HG03280 (cell line): ENCODE results near the gene UBALD2.
"Not testable (repeated sequence)": the region's sequence is repeated elsewhere in the genome, so short reads cannot be mapped to it uniquely, and the experiment has no call there.

Experiments used
- ATAC-seq: cut with Tn5 transposase; IDR thresholded peaks from one replicate; pipeline ENCODE4 v1.9.1; 2021; ENCODE audit warnings: mild to moderate bottlenecking, moderate library complexity; ENCODE audit not compliant: unreplicated experiment

UBALD2 gene

DNA sequence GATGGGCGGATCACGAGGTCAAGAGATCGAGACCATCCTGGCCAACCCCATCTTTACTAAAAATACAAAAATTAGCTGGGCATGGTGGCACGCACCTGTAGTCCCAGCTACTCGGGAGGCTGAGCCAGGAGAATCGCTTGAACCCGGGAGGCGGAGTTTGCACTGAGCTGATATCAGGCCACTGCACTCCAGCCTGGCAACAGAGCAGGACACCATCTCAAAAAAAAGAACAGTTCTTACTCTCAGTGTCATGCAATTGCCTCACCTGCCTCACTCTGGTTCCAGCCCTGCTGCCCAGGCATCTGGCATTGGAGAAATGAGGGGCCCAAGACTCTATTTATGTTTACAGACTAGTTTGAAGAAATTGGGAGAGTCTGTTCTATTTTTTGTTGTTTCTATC lies 20.4 kb upstream of the UBALD2 start:
- ATAC-seq, result not testable (repeated sequence)

DNA sequence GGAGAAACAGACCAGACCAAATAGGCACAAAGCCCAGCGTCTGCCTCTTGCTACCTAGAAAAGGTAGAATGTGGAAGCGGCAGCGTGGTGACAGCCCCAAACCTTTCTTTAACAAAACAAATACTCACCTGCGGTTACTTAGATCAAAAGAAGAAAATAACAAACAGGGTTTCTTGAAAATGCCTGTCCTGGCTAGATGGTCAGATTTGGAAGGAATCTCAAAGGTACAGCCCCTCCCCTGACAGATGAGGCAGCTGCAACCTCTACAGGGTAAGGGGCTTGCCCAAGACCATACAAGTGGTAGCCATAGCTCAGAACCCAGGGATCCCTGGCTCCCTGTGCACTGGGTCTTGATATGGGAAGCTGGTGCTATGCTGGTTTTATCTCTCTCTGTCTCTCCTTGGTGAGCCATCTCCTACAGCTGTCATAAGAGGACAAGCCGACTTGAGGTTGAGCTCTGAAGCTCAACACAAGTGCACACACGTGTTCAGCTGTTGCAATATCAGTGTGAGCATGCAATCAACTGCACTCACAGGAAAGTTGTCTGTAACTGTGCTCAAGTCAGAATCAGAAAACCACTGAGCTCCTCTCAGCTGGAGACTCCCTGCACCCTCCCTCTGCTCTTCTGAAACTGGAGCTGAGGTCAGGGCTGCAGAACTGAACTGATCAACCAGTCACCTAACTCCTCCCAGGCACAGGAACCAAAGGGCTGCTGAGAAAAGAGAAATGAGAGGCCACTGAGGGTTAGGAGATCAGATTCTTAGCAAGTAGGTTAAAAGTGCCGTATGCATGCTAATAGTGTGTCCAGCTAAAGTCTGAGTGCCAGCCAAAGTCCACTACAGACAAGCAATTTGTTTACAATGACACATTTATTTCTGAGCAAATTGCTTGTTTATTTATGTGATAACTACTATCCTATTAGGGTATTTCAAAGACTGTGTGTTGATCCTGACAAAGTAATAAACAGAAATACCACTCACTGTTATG lies 18.8 kb upstream of the UBALD2 start:
- ATAC-seq, result peak; percentile 91

DNA sequence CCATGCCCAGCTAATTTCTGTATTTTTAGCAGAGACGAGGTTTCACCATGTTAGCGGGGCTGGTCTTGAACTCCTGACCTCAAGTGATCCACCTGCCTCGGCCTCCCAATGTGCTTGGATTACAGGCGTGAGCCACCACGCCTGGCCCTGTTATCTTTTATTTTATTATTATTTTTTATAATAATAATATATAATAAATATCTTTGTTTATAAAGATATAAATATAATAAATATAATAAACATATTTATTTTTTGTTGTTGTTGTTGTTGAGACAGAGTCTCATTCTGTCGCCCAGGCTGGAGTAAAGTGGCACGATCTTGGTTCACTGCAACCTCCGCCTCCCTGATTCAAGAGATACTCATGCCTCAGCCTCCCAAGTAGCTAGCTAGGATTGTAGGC lies 17.8 kb upstream of the UBALD2 start:
- ATAC-seq, result no peak

DNA sequence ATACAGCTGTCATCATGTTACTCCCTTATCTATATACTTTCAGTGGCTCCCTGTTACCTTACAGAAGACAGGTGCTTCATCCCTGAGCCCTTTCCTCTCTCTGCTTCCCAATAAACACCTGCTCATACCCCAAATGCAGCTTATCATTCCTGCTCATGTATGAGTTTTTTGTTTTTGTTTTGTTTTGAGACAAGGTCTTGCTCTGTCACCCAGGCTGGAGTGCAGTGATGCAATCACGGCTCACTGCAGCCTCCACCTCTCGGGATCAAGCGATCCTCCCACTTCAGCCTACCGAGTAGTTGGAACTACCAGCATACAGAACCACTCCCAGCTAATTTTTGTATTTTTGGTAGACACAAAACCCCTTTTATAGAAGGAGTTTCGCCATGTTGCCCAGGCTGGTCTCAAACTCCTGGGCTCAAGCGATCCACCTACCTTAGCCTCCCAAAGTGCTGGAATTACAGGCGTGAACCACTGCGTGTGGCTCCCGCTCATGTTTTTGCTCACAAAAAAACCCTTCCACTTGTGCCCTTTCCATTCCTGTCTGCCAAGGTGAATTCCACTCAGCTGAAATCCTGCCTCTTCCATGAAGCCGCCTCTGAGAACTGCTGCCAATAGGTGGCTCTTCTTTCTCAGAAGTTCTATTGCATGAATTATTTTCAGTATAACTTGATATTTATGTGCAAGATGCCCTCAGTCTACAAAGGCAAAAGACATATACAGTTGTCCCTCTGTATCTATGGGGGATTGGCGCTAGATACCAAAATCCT lies 16.9 kb upstream of the UBALD2 start:
- ATAC-seq, result no peak

DNA sequence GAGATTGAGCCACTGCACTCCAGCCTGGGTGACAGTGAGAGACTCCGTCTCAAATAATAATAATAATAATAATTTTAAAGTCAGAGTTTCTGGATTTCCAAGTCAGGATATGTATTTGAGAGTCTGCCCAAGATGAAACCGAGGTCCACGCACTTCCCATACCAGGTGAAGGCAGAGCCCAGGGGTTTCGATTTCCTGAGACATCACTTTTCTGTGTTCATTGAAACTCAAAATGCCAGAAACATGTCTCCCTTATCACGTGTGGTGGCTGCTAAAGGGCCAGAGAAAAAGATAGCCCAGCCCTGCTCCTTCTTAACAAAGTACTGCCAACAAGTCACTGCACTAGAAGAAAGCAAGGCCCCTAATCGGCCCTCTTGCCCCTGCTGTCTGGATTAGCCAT lies 15.0 kb upstream of the UBALD2 start:
- no peak for ATAC-seq

DNA sequence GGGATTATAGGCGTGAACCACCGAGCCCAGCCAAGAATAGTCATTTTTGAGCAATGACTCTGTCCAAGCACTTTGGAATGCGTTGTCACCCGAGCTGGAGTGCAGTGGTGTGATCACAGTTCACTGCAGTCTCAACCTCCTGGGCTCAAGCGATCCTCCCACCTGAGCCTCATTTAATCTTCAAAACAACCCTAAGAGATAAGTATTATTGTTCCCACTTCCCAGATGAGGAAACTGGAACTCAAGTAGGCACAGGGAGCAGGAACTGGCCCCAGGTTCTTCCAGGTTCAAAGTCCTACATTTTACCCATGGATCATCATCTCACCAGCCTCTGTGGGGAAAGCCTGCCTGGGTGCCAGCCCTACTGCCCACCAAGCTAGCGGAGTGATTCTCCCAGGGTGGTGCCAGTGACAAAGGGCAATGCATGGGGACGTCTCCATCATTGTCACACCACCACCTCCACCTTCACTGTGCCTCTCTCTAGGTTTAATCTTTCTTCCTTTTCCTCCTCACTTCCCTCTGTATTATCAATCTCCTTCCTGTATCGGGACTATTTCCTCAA lies 13.6 kb upstream of the UBALD2 start:
- no peak for ATAC-seq

DNA sequence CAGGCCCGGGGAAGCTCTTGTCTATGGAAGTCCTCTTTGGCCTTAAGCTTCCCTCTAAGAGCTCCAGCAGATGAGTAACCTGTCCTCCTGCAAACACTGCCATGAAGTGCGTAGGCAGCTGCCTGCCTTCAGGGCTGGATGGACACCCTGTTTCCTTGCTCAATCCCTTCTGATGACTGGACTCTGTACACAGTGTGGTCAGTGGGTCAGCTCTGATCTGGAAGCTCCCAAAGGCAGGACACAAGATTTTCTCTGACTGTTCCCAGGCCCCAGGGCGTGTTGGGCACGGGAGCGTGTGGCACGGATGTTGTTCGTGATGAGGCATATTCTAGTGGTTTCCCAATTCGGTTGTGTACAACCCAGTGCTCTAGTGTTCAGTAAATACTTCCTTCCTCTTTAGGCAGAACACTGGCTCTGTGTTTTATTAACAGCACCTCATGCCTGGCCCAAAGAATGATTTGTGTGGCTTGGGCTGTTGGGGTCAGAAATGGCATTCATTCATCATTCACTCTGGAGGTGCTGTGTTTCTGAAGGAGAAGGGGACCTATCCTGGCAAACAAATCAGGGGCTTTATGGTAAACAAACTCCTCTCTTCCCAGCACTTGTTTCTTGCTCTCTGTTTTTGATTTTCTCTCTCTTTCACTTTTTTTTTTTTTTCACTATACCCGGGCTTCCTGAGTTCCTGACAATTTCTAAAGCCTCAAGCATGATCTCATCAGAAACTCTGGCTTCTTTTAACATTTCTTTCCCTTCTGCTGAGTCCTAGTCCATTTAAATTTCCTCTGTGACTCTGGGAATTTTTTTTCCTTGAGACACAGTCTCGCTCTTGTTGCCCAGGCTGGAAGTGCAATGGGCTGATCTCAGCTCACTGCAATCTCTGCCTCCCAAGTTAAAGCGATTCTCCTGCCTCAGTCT lies 12.9 kb upstream of the UBALD2 start:
- ATAC-seq, result no peak

DNA sequence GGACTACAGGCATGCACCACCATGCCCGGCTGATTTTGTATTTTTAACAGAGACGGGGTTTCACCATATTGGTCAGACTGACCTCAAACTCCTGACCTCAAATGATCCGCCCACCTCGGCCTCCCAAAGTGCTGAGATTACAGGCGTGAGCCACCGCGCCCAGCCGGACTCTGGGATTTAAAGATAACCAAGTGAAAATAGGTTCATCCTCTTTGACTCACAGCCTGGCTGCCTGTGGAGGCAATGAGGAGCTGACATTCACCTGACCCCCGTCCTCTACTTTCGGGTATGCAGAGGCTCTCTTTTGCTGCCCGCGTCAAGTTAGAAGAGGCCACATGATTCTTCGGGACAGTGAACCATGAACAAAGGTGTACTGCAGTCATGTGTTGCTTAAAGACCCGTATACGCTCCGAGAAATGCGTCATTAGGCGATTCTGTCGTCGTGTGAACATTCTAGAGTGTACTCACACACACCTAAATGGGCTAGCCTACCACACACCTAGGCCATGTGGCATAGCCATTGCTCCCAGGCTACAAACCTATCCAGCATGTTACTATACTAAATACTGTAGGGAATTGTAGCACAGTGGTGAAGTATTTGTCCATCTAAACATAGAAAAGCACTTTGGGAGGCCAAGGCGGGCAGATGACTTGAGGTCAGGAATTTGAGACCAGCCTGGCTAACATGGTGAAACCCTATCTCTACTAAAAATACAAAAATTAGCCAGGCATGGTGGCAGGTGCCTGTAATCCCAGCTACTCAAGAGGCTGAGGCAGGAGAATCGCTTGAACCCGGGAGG lies 12.0 kb upstream of the UBALD2 start:
- not testable (repeated sequence) for ATAC-seq

DNA sequence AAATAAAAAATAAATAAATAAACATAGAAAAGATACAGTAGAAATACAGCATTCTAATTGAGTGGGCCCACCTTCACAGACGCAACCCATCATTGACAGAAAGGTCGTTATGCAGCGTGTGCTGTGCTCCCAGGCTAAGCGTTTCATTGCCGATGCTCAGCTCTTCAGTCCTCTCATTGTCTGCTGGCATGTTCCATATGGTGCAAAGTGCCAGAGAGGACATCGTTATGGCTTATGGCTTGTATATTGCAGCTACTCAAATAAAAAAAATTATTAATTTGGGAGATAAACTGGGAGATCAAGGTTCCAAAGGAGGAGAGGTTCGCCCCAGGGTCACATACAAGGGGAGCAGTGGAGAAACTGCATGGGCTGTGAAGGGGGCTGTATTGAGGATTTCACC lies 11.3 kb upstream of the UBALD2 start:
- no peak for ATAC-seq

DNA sequence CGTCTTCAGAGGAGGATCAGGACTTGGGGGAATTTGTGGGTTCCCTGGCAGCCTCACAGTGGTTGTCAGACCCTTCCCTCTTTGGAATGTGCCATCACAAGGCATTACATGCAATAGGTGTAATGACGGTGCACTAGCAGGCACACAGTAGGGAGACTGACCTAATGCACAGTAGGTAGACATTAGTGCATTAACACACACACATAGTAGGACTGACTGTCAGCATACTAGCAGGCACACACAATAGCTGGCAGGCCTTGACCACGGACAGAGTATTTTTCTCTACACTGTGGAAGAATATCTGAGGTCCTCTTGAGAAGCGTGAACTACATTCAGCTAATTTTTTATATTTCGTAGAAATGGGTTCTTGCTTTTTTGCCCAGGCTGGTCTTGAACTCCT lies 10.9 kb upstream of the UBALD2 start:
- ATAC-seq, result no peak

DNA sequence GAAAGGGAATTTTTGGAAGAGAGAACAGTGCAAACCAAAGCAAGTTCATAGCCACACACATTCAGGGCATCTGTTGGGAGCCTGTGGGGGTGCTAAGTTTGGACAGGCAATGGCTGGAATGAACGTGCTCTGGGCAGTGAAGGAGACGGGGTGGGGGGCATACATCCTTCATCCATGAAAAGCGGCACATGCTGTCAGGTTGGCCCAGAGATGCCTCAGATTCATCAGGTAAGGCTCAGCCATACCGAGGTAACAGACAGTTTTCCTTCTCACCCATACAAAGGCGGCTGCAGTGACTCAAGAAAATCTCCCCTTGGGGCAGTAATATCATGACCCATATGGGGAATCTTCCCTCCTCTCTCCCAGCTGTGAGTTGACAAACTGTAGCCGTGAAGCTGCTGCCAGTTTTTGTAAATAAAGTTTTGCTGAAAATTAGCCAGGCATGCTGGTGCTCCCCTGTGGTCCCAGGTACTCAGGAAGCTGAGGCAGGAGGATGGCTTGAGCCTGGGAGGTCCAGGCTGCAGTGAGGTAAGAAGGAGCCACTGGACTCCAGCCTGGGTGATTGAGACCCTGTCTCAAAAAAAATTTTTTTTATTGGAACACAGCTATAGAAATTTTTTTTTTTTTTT lies 9.2 kb upstream of the UBALD2 start:
- ATAC-seq, result no peak

DNA sequence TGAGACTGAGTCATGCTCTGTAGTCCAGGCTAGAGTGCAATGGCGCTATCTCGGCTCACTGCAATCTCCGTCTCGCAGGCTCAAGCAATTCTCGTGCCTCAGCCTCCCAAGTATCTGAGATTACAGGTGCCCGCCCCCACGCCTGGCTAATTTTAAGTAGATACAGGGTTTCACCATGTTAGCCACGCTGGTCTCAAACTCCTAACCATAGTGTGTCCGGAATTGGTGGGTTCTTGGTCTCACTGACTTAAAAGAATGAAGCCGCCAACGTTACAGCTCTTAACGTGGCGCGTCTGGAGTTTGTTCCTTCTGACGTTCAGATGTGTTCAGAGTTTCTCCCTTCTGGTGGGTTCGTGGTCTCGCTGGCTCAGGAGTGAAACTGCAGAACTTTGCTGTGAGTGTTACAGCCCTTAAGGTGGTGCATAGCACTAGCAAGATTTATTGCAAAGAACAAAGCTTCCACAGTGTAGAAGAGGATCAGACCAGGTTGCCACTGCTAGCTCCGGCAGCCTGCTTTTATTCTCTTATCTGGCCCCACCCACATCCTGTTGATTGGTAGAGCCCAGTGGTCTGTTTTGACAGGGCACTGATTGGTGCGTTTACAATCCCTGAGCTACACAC lies 8.6 kb upstream of the UBALD2 start:
- not testable (repeated sequence) for ATAC-seq

DNA sequence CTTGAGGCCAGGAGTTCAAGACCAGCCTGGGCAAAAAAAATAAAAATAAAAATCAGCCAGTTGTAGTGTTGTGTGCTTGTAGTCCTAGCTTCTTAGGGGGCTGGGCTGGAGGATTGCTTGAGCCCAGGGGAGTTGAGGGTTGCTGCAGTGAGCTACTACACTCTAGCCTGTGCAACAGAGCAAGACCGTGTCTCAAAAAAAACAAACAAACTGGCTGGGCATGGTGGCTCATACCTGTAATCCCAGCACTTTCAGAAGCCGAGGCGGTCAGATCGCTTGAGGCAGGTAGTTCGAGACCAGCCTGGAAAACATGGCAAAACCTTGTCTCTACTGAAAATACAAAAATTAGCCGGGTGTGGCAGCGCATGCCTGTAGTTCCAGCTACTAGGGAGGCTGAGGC lies 4.9 kb upstream of the UBALD2 start:
- no peak for ATAC-seq

DNA sequence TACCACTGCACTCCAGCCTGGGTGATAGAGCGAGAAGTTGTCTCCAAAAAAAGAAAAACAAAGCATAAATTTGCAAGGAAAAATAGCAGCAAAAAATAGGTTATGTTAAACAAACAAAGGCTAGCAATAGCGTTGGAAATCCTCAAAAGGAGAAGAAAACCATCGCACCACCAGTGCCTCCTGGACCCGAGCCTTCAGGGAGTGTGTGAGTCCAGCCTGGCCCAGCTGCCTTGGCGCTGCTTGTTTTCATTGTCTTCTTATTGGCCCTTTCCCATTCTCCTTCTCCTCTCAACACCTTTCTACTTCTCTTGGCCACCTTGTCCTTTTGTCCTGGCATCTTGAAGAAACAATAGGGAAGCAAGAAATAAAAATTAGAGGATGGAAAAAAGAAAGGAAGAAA lies 4.5 kb upstream of the UBALD2 start:
- ATAC-seq, result no peak

DNA sequence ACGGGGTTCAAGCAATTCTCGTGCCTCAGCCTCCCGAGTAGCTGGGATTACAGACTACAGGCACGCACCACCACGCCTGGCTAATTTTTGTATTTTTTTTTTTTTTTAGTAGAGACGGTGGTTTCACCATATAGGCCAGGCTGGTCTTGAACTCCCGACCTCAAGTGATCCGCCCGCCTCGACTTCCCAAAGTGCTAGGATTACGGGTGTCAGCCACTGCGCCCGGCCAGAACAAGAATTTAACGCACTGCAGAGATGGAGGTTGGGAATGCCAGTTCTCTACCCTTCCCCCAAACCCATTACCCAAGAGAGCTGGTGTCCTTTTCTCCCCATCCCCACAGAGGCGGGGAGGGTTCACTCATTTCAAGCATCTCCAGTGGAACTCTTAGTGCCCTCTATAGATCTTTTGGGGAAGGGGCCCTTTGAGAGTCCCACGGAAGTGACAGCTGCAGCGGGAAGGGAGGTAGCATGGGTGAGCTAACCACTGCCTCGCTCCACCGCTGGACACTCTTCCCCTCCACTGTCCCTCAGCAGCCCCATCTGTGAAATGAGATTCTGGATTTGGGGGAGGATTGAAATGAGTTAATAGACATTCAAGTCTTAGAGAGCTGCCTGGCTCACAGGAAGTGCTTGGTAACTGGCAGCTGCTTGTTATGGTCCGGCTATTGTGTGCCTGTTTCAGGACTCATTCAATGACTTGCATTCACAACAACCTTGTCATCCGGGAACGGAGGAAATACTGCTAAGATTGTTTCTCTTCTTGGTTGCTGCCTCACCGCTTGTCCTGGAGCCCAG lies 3.5 kb upstream of the UBALD2 start:
- ATAC-seq, result no peak

DNA sequence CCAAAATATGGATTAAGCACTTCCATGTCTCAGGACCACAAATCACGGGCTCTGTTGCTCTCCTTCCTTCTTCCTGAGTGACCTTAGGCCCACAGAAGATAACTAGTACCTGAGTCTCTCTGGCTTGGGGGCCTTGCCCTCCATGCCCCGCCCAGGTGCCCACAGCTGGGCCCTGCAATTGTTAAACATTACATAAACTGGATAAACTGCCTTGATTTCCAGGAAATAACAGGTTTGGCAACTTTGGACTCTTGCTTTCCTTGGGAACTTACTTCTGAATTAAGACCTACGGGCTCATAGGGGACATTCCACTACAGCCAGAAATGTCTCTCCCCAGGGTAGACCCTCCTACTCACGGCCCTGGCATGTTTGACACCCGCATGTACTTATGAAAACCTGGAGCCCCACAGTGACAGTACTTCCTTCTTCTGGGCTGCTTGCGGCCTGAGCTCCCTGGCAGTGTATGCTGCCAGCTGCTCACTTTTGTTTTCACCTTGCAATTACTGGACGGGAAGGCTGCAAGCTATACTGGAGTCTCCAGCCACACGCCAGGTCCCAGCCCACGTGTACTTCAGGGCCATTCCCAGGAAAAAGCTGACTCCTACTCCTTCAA lies 2.3 kb upstream of the UBALD2 start:
- ATAC-seq, result no peak

DNA sequence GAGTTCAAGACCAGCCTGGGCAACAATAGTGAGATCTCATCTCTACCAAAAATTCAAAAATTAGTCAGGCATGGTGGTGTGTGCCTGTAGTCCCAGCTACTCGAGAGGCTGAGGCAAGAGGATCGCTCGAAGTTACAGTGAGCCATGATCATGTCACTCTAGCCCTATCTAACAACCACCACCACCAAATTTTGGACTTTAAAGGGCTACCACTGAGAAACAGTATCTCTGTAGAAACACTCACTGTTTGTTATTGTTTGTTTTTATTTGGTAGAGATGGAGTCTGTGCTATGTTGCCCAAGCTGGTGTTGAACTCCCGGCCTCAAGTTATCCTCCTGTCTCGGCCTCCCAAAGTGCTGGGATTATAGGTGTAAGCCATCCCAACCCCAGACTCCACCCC lies 1.3 kb upstream of the UBALD2 start:
- no peak for ATAC-seq

DNA sequence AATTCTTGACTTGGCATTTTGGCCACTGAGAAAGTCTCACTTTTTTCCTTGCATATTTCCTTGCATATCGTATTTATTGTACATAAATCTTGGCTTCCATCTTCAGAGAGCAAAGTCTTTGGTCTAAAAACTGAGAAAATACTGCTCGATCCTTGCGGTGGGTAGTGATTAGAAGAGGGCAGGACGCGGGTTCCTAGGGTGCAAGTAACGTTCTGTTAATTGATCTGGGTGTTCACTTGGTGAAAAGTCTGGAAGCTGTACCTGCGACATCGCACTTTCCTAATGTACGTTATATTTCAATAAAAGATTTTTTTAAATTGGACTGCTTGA lies 758 bp upstream of the UBALD2 start:
- no peak for ATAC-seq
